ENCODE data around the gene ERC2. TPM values are rescaled to one million over a fixed set of nuclear protein-coding genes. Genes with fewer than 3 reads are reported as not detected.

Gene ERC2
- total and polyA plus RNA-seq, 8 donors: 1.2 to 4.8 (median 2.3) TPM

- Histone ChIP-seq H3K4me1 (no peaks in the 10 kb centered on the region), H3K27ac (no peak overlapping the region), H3K27me3 (no peaks in the 10 kb centered on the region), H3K36me3 (peaks cover 0 to 9% (median 0%) of the 10 kb centered on the region in 3 donors), H3K4me3 (no peak overlapping the region), H3K9me3 (no peaks in the 10 kb centered on the region)
- intact Hi-C loops (cut with DNase I): no loop called here
- FAIRE-seq (no peak), DNase-seq (no peak), ATAC-seq (no peak)
- 86 to 94% methylated on average over 2 of the region's 2 CpGs for WGBS, 2 donors
- no peak for TF ChIP-seq CTCF (IDR thresholded peaks at IDR 0.05)
These were observed 1001.2 kb downstream of the ERC2 start for GRCh38 chr3:55467099-55467498.

- intact Hi-C loops (cut with DNase I): no loop called here
- H3K36me3 ChIP-seq: peaks cover 0 to 9% (median 0%) of the 10 kb centered on the region in 3 donors
- TF ChIP-seq CTCF (IDR thresholded peaks at IDR 0.05): no peak
- H3K9me3 ChIP-seq: no peaks in the 10 kb centered on the region
- ATAC-seq (no peak), FAIRE-seq (no peak), DNase-seq (no peak)
- H3K27me3 ChIP-seq: no peaks in the 10 kb centered on the region
- H3K4me1 ChIP-seq: no peaks in the 10 kb centered on the region
- 86 to 91% methylated on average over 3 of the region's 3 CpGs for WGBS, 2 donors
- no peak overlapping the region for H3K4me3 ChIP-seq
- H3K27ac ChIP-seq: no peak overlapping the region
These were observed 1001.7 kb downstream of the ERC2 start for GRCh38 chr3:55466526-55466925.

- peak in 1 of 4 donors; percentile 36 for ATAC-seq
- Histone ChIP-seq H3K27ac (no peak overlapping the region), H3K9me3 (no peaks in the 10 kb centered on the region), H3K4me3 (no peak overlapping the region), H3K4me1 (no peaks in the 10 kb centered on the region), H3K36me3 (no peaks in the 10 kb centered on the region), H3K27me3 (no peaks in the 10 kb centered on the region)
- TF ChIP-seq CTCF (IDR thresholded peaks at IDR 0.05): no peak
- intact Hi-C loops (cut with DNase I): no loop called here
- 83 to 89% methylated on average over 1 of the region's 1 CpG for WGBS, 2 donors
- peak in 1 of 6 donors; percentile 48 for DNase-seq
- FAIRE-seq: no peak
These were observed 1006.4 kb downstream of the ERC2 start for GRCh38 chr3:55461896-55462295.

- FAIRE-seq (no peak), ATAC-seq (no peak)
- TF ChIP-seq CTCF (IDR thresholded peaks at IDR 0.05): no peak
These were observed 1008.4 kb downstream of the ERC2 start for GRCh38 chr3:55459838-55460237.

More at GRCh38 chr3:55459838-55460237, 1008.4 kb downstream of the ERC2 start:
- Histone ChIP-seq H3K9me3 (no peaks in the 10 kb centered on the region), H3K36me3 (no peaks in the 10 kb centered on the region), H3K27ac (no peak overlapping the region), H3K4me3 (no peak overlapping the region), H3K4me1 (no peaks in the 10 kb centered on the region), H3K27me3 (no peaks in the 10 kb centered on the region)
- intact Hi-C loops (cut with DNase I): no loop called here
- DNase-seq: no peak

Small RNA genes lying within 50 kb of the gene (microRNA-seq; reads per million reads assigned to microRNA genes)
- gene MIR3938: 0 to 0.39 reads per million in 2 donors

Other genes starting within 250 kb of the ERC2 start
- gene CCDC66, start 88.7 kb upstream of the ERC2 start, total RNA-seq: 10 to 100 TPM in 3 of 6 donors, 1 to 10 TPM in 3; 7.1 to 15.3 (median 11.0) TPM
- 10 to 100 TPM in 1 of 2 donors, 1 to 10 TPM in 1; 10.0 to 13.4 TPM for gene CCDC66, start 88.7 kb upstream of the ERC2 start, polyA plus RNA-seq
- 10 to 100 TPM; 15.3 to 32.1 (median 20.5) TPM for gene TASOR, start 214.8 kb upstream of the ERC2 start, total RNA-seq
- 10 to 100 TPM; 12.7 to 18.5 TPM for gene TASOR, start 214.8 kb upstream of the ERC2 start, polyA plus RNA-seq